A549 (cell line): Measurements from ENCODE around the gene PEX5. TPM values are rescaled to one million over a fixed set of nuclear protein-coding genes. Genes with fewer than 3 reads are reported as not detected.
A peak's percentile ranks its signal among the peaks of the same experiment; 100 is the strongest.

Source experiments
- ATAC-seq, 2 experiments: fragments of 200-7000 bp in 1 of 2; fragments of >200 bp in 1 of 2; cut with Nextera tagmentation in 1 of 2; cut with Tn5 transposase in 1 of 2; 3 replicates each; pipeline versions ENCODE4 v1.8.0 to v1.9.1; 2018 to 2020; ENCODE audit warnings: mild to moderate bottlenecking in 1 of 2, moderate library complexity in 1 of 2
- CTCF ChIA-PET: fragments of 300-600 bp; sonication (Branson Sonifier 250); formaldehyde crosslinking; extraction: SDS; loops from one replicate; lab custom pipeline; 2021; ENCODE audit warnings: antibody characterized with exemption, inconsistent platforms; lab: Yijun Ruan, JAX
- POLR2A ChIA-PET: fragments of 350-600 bp; formaldehyde crosslinking; extraction: SDS; loops from one replicate; lab custom pipeline; 2021; ENCODE audit warnings: antibody characterized with exemption, inconsistent platforms; lab: Yijun Ruan, JAX
- DNase-seq, 2 experiments: peaks; one replicate each; pipeline versions ENCODE4 v3.0.0 to v3.0.0-alpha.2; 2011 to 2016; ENCODE audit warnings: low read depth in 1 of 2, low spot score in 1 of 2
- FAIRE-seq: peaks from 2 replicates; lab custom pipeline; 2011; peaks lifted over from hg19 to GRCh38; lab: Jason Lieb, UNC
- H3K27ac ChIP-seq, 2 experiments: fragments of >200 bp; sonication (Bioruptor Twin); formaldehyde crosslinking; 3 replicates each; pipeline ENCODE4 v1.5.1; 2016 to 2017
- H3K4me1 ChIP-seq: fragments of >200 bp; sonication (Bioruptor Twin); formaldehyde crosslinking; 3 replicates; pipeline ENCODE4 v1.6.1; 2016
- H3K4me2 ChIP-seq: fragments of >200 bp; sonication (Bioruptor Twin); formaldehyde crosslinking; 3 replicates; pipeline ENCODE4 v1.6.1; 2016
- H3K4me3 ChIP-seq: fragments of >200 bp; sonication (Bioruptor Twin); formaldehyde crosslinking; 3 replicates; pipeline ENCODE4 v1.5.1; 2016
- H3K9me3 ChIP-seq: fragments of >200 bp; sonication (Bioruptor Twin); formaldehyde crosslinking; 3 replicates; pipeline ENCODE4 v1.6.1; 2016
- CBX2 ChIP-seq: fragments of 200-600 bp; sonication (generic); IDR thresholded peaks from 2 replicates; pipeline ENCODE4 v1.6.1; 2016; ENCODE audit warnings: low read depth, mild to moderate bottlenecking, borderline replicate concordance
- CEBPB ChIP-seq, 2 experiments: fragments of >200 bp in 1 of 2; sonication (Bioruptor Twin) in 1 of 2; formaldehyde crosslinking in 1 of 2; IDR thresholded peaks; 2 replicates each; pipeline ENCODE4 v1.6.1; 2012 to 2016
- CHD2 ChIP-seq: fragments of 150-350 bp; IDR thresholded peaks from 2 replicates; pipeline ENCODE4 v1.6.1; 2014; ENCODE audit warnings: low read length; ENCODE audit not compliant: partially characterized antibody
- EHF ChIP-seq: fragments of 250-450 bp; sonication (Bioruptor Pico); IDR thresholded peaks from 2 replicates; pipeline ENCODE4 v1.5.0; 2020; ENCODE audit warnings: mild to moderate bottlenecking
- ELK1 ChIP-seq: fragments of 150-350 bp; IDR thresholded peaks from 2 replicates; pipeline ENCODE4 v1.6.1; 2014; ENCODE audit warnings: low read depth, mild to moderate bottlenecking, low read length
- GATA3 ChIP-seq: IDR thresholded peaks from 2 replicates; pipeline ENCODE4 v1.6.1; 2012; ENCODE audit warnings: borderline replicate concordance
- HES2 ChIP-seq: fragments of >200 bp; sonication (Bioruptor Twin); formaldehyde crosslinking; IDR thresholded peaks from 2 replicates; pipeline ENCODE4 v1.6.1; 2016
- HOXB13 ChIP-seq: fragments of 250-450 bp; sonication (Bioruptor Pico); IDR thresholded peaks from 2 replicates; pipeline ENCODE4 v1.5.0; 2020; ENCODE audit warnings: low read depth, mild to moderate bottlenecking, moderate library complexity
- JUN ChIP-seq, 2 experiments: fragments of >200 bp; sonication (Bioruptor Twin); formaldehyde crosslinking; IDR thresholded peaks; 2 replicates in 1 of 2; 3 replicates in 1 of 2; pipeline ENCODE4 v1.6.1; 2016 to 2017
- PHF8 ChIP-seq: fragments of 200-600 bp; sonication (generic); IDR thresholded peaks from 2 replicates; pipeline ENCODE4 v1.6.1; 2016; ENCODE audit warnings: low read depth, mild to moderate bottlenecking, antibody characterized with exemption, moderate library complexity, borderline replicate concordance
- POLR2A ChIP-seq: IDR thresholded peaks from 2 replicates; pipeline ENCODE4 v1.6.1; 2012; ENCODE audit warnings: mild to moderate bottlenecking, low read length
- REST ChIP-seq: fragments of 200-600 bp; sonication (generic); IDR thresholded peaks from 2 replicates; pipeline ENCODE4 v1.6.1; 2016; ENCODE audit warnings: antibody characterized with exemption, mild to moderate bottlenecking, moderate library complexity
- RNF2 ChIP-seq: fragments of 200-600 bp; sonication (generic); IDR thresholded peaks from 2 replicates; pipeline ENCODE4 v1.6.1; 2016; ENCODE audit warnings: low read depth, mild to moderate bottlenecking, antibody characterized with exemption, moderate library complexity, borderline replicate concordance
- SREBF2 ChIP-seq: fragments of 450-650 bp; IDR thresholded peaks from 2 replicates; pipeline ENCODE4 v1.6.1; 2014; ENCODE audit warnings: mild to moderate bottlenecking, moderate library complexity
- TP53 ChIP-seq: fragments of 250-450 bp; sonication (Bioruptor Pico); IDR thresholded peaks from 2 replicates; pipeline ENCODE4 v1.5.0; 2021; ENCODE audit warnings: mild to moderate bottlenecking, moderate library complexity
- ZC3H11A ChIP-seq: fragments of 450-650 bp; IDR thresholded peaks from 2 replicates; pipeline ENCODE4 v1.6.1; 2014; ENCODE audit warnings: antibody characterized with exemption, mild to moderate bottlenecking
- ZFP36 ChIP-seq: fragments of 450-650 bp; IDR thresholded peaks from 2 replicates; pipeline ENCODE4 v1.6.1; 2014; ENCODE audit warnings: borderline replicate concordance; ENCODE audit not compliant: partially characterized antibody
- ZNF302 ChIP-seq: fragments of 250-450 bp; sonication (Bioruptor Pico); IDR thresholded peaks from 2 replicates; pipeline ENCODE4 v1.9.0; 2021; ENCODE audit warnings: inconsistent platforms, mild to moderate bottlenecking, moderate library complexity
- WGBS: methylation state at CpG from one replicate; pipeline ENCODE4 v1.1.6; 2017; ENCODE audit errors: missing lambda C conversion rate; 5-methylcytosine and 5-hydroxymethylcytosine counted together
- polyA plus RNA-seq, 4 experiments: library from polyadenylated mRNA; depleted of rRNA in 3 of 4; stranded (reverse); fragments of >200 nt; fragmentation: RNase III in 1 of 4; extraction: RNeasy Plus Mini Kit Qiagen cat#74134 plus additional on column Dnase treatment in 1 of 4; gene quantifications; 2 replicates in 3 of 4; 3 replicates in 1 of 4; pipeline ENCODE4 v1.2.3, GENCODE V29; 2011 to 2017

The PEX5 gene
- polyA plus RNA-seq, 2 of the 4 experiments (the other 2 are of a cell fraction): 21.5 to 31.5 TPM

- DNase-seq (peak; percentile 7 to 16), ATAC-seq (peak; percentile 2 to 10; a peak in 3 of 6 replicates), FAIRE-seq (no peak)
- CTCF ChIA-PET: interaction anchor here (0.9 kb wide), 1 partner anchor 46 kb away, joined by 3 read pairs; no protein-coding TSS in a partner anchor
- POLR2A ChIA-PET: interaction anchor here (1.6 kb wide), 1 partner anchor 130 kb away, joined by 5 read pairs; the partner anchor contains the start of gene C1S
- TF ChIP-seq CBX2 (no peak), HES2 (no peak), SREBF2 (no peak), ZFP36 (no peak), RNF2 (no peak)
- 52% methylated on average over 10 of the region's 17 CpGs for WGBS
- H3K4me2 ChIP-seq: peak overlapping the region; percentile 95
- peaks cover 19% of the 10 kb centered on the region; the same call in 2 of the 3 replicates for H3K4me1 ChIP-seq
- H3K9me3 ChIP-seq: no peaks in the 10 kb centered on the region
- peak overlapping the region; percentile 73 to 94 for H3K27ac ChIP-seq
- peak overlapping the region; percentile 92 for H3K4me3 ChIP-seq
Measured at GRCh38 chr12:7190268-7191055, 976 bp downstream of the PEX5 start.

- 95% methylated on average over 2 of the region's 2 CpGs for WGBS
- Histone ChIP-seq H3K9me3 (no peaks in the 10 kb centered on the region), H3K27ac (no peak overlapping the region), H3K4me1 (peaks cover 13% of the 10 kb centered on the region; the same call in 2 of the 3 replicates), H3K4me3 (no peak overlapping the region), H3K4me2 (no peak overlapping the region)
- TF ChIP-seq TP53: no peak
- TF ChIP-seq POLR2A: no peak
- TF ChIP-seq CHD2: no peak
- TF ChIP-seq ZNF302: no peak
- no peak for TF ChIP-seq ZC3H11A
- no peak for TF ChIP-seq REST
- TF ChIP-seq ELK1: no peak
- no peak for TF ChIP-seq CBX2
- TF ChIP-seq JUN (IDR thresholded peaks at IDR 0.05): no peak
- TF ChIP-seq HOXB13 (CRISPR knock-in tag): no peak
- TF ChIP-seq EHF (CRISPR knock-in tag): no peak
- FAIRE-seq (no peak), DNase-seq (no peak), ATAC-seq (no peak)
- ChIA-PET POLR2A (no interaction called here), CTCF (interaction anchor here (0.9 to 1.2 kb wide), 2 partner anchors 12 to 51 kb away, joined by 3 to 5 read pairs; no protein-coding TSS in a partner anchor)
Measured at GRCh38 chr12:7193674-7194073, 4.2 kb downstream of the PEX5 start.

GRCh38 chr12:7197841-7198240 is 8.4 kb downstream of the PEX5 start:
- Histone ChIP-seq H3K4me1 (no peaks in the 10 kb centered on the region), H3K4me3 (no peak overlapping the region)
- no peak; a peak in 1 of 6 replicates for ATAC-seq
- no peak for DNase-seq
- WGBS: 52% methylated on average over 2 of the region's 2 CpGs
- TF ChIP-seq PHF8 (no peak), CBX2 (no peak), GATA3 (no peak), CEBPB (IDR thresholded peaks at IDR 0.05) (no peak)
- TF ChIP-seq, all 56 proteins: peak for 0
- FAIRE-seq: no peak
- CTCF ChIA-PET: interaction anchor here (1.3 kb wide), 1 partner anchor 9 kb away, joined by 3 read pairs; no protein-coding TSS in a partner anchor
- Histone ChIP-seq H3K4me2 (no peak overlapping the region), H3K9me3 (no peaks in the 10 kb centered on the region), H3K27ac (no peak overlapping the region)
- POLR2A ChIA-PET: no interaction called here
